H1 (cell line): ENCODE measurements around the gene MS4A18. TPM values are rescaled to one million over a fixed set of nuclear protein-coding genes. Genes with fewer than 3 reads are reported as not detected.

Experiments
- CTCF ChIA-PET: fragments of 300-600 bp; sonication (Branson Sonifier 250); formaldehyde crosslinking; loops from one replicate; lab custom pipeline; 2021; ENCODE audit not compliant: partially characterized antibody; lab: Charles Lee
- POLR2A ChIA-PET: fragments of 300-600 bp; sonication (Branson Sonifier 250); formaldehyde crosslinking; loops from one replicate; lab custom pipeline; 2021; ENCODE audit warnings: inconsistent platforms; ENCODE audit not compliant: partially characterized antibody; lab: Charles Lee
- DNase-seq, 2 experiments: peaks; one replicate each; pipeline versions ENCODE4 v3.0.0 to v3.0.0-alpha.2; 2010 to 2022; ENCODE audit warnings: low spot score in 2 of 2, low read depth in 1 of 2, mixed read lengths in 1 of 2
- FAIRE-seq: peaks from 2 replicates; lab custom pipeline; 2011; peaks lifted over from hg19 to GRCh38; lab: Jason Lieb, UNC
- H2AFZ ChIP-seq: 2 replicates; pipeline ENCODE4 v1.8.1; 2012; ENCODE audit warnings: low read length, inconsistent platforms
- H2AK5ac ChIP-seq: 2 replicates; pipeline ENCODE4 v1.6.1; 2013; ENCODE audit warnings: low read depth, low read length
- H2BK120ac ChIP-seq: replicated peaks from 2 replicates; pipeline ENCODE3; 2013; ENCODE audit warnings: low read depth, low read length, inconsistent platforms
- H2BK12ac ChIP-seq: 2 replicates; pipeline ENCODE4 v1.6.1; 2013; ENCODE audit warnings: low read depth, low read length
- H2BK15ac ChIP-seq: 2 replicates; pipeline ENCODE4 v1.6.1; 2013; ENCODE audit warnings: low read length
- H2BK20ac ChIP-seq: 2 replicates; pipeline ENCODE4 v1.6.1; 2013; ENCODE audit warnings: low read length
- H2BK5ac ChIP-seq: 2 replicates; pipeline ENCODE4 v1.6.1; 2013; ENCODE audit warnings: low read depth, low read length
- H3K14ac ChIP-seq: 2 replicates; pipeline ENCODE4 v1.6.1; 2013; ENCODE audit warnings: inconsistent platforms; ENCODE audit not compliant: insufficient read length
- H3K18ac ChIP-seq: 2 replicates; pipeline ENCODE4 v1.6.1; 2013; ENCODE audit warnings: low read length; ENCODE audit errors: extremely low read depth
- H3K23ac ChIP-seq: 2 replicates; pipeline ENCODE4 v1.6.1; 2013; ENCODE audit warnings: inconsistent platforms; ENCODE audit not compliant: insufficient read length
- H3K23me2 ChIP-seq: 2 replicates; pipeline ENCODE4 v1.6.1; 2013; ENCODE audit warnings: low read depth, low read length
- H3K27ac ChIP-seq: 2 replicates; pipeline ENCODE4 v1.6.1; 2011; ENCODE audit warnings: low read depth, low read length, inconsistent platforms
- H3K27me3 ChIP-seq, 4 experiments: replicated peaks in 1 of 4; 1 replicate in 1 of 4; 2 replicates in 3 of 4; pipeline versions ENCODE4 v1.6.1 to v1.8.1; 2011 to 2013; ENCODE audit warnings: low read length in 3 of 4, mild to moderate bottlenecking in 3 of 4, inconsistent platforms in 2 of 4, mixed read lengths in 2 of 4, moderate library complexity in 1 of 4; ENCODE audit not compliant: control insufficient read depth in 3 of 4, insufficient read depth in 3 of 4; ENCODE audit errors: extremely low read depth in 1 of 4
- H3K36me3 ChIP-seq, 4 experiments: 2 replicates each; pipeline versions ENCODE4 v1.6.1 to v1.8.1; 2011 to 2013; ENCODE audit warnings: mild to moderate bottlenecking in 4 of 4, low read length in 3 of 4, moderate library complexity in 2 of 4, control low read depth in 1 of 4, inconsistent platforms in 1 of 4; ENCODE audit not compliant: insufficient read depth in 4 of 4, control insufficient read depth in 2 of 4
- H3K4ac ChIP-seq: replicated peaks from 2 replicates; pipeline ENCODE3; 2013; ENCODE audit warnings: low read length, low read depth, mixed read lengths, inconsistent platforms; ENCODE audit not compliant: insufficient read length
- H3K4me1 ChIP-seq, 4 experiments: replicated peaks in 1 of 4; 1 replicate in 1 of 4; 2 replicates in 3 of 4; pipeline versions ENCODE4 v1.6.1 to v1.8.1; 2011 to 2013; ENCODE audit warnings: low read length in 3 of 4, inconsistent platforms in 2 of 4, mixed read lengths in 1 of 4; ENCODE audit not compliant: insufficient read depth in 4 of 4, control insufficient read depth in 3 of 4
- H3K4me2 ChIP-seq, 2 experiments: 2 replicates each; pipeline versions ENCODE4 v1.6.1 to v1.8.1; 2011 to 2013; ENCODE audit warnings: low read depth in 2 of 2, low read length in 2 of 2, control low read depth in 1 of 2, inconsistent platforms in 1 of 2, mild to moderate bottlenecking in 1 of 2; ENCODE audit not compliant: insufficient read depth in 1 of 2
- H3K4me3 ChIP-seq, 4 experiments: fragments of 200-600, 300-600 bp in 1 of 4; sonication (generic), shearing (Covaris generic), sonication (Bioruptor Twin) in 1 of 4; 2 replicates each; pipeline versions ENCODE4 v1.5.1 to v1.8.1; 2011 to 2016; ENCODE audit warnings: low read length in 4 of 4, low read depth in 3 of 4, control low read depth in 2 of 4, inconsistent platforms in 2 of 4, mild to moderate bottlenecking in 2 of 4, mixed read lengths in 1 of 4, moderate library complexity in 1 of 4; ENCODE audit not compliant: insufficient read depth in 2 of 4; ENCODE audit errors: extremely low read depth in 1 of 4
- H3K56ac ChIP-seq: replicated peaks from 2 replicates; pipeline ENCODE3; 2013; ENCODE audit warnings: low read depth, mild to moderate bottlenecking, mixed read lengths, low read length, inconsistent platforms; ENCODE audit not compliant: insufficient read length
- H3K79me1 ChIP-seq: 2 replicates; pipeline ENCODE4 v1.6.1; 2013; ENCODE audit warnings: low read depth, low read length, control low read depth
- H3K79me2 ChIP-seq, 2 experiments: 2 replicates each; pipeline versions ENCODE4 v1.6.1 to v1.8.1; 2012 to 2013; ENCODE audit warnings: low read length in 2 of 2, mild to moderate bottlenecking in 2 of 2, inconsistent platforms in 1 of 2; ENCODE audit not compliant: insufficient read depth in 2 of 2, control insufficient read depth in 1 of 2
- H3K9ac ChIP-seq, 4 experiments: replicated peaks in 1 of 4; 1 replicate in 1 of 4; 2 replicates in 3 of 4; pipeline versions ENCODE4 v1.6.1 to v1.8.1; 2011 to 2013; ENCODE audit warnings: low read depth in 3 of 4, low read length in 3 of 4, control low read depth in 2 of 4, mild to moderate bottlenecking in 2 of 4, moderate library complexity in 2 of 4, inconsistent platforms in 1 of 4; ENCODE audit errors: extremely low read depth in 1 of 4
- H3K9me3 ChIP-seq, 2 experiments: 2 replicates each; pipeline versions ENCODE4 v1.6.1 to v1.8.1; 2012 to 2013; ENCODE audit warnings: mild to moderate bottlenecking in 2 of 2, moderate library complexity in 2 of 2, control low read depth in 1 of 2, inconsistent platforms in 1 of 2, low read depth in 1 of 2, low read length in 1 of 2, mixed read lengths in 1 of 2; ENCODE audit not compliant: insufficient read depth in 2 of 2
- H4K20me1 ChIP-seq, 2 experiments: replicated peaks in 1 of 2; 2 replicates each; pipeline versions ENCODE3 to v1.8.1; 2011 to 2013; ENCODE audit warnings: inconsistent platforms in 2 of 2, low read length in 2 of 2, mild to moderate bottlenecking in 1 of 2; ENCODE audit not compliant: insufficient read depth in 2 of 2, control insufficient read depth in 1 of 2
- H4K5ac ChIP-seq: 2 replicates; pipeline ENCODE4 v1.6.1; 2013; ENCODE audit warnings: low read length, low read depth, mixed read lengths, inconsistent platforms; ENCODE audit not compliant: insufficient read length
- H4K8ac ChIP-seq: 2 replicates; pipeline ENCODE4 v1.8.0; 2013; ENCODE audit warnings: mild to moderate bottlenecking, moderate library complexity, low read length, inconsistent platforms; ENCODE audit not compliant: insufficient read depth; ENCODE audit errors: extremely low read depth
- H4K91ac ChIP-seq: replicated peaks from 2 replicates; pipeline ENCODE3; 2013; ENCODE audit warnings: low read length, mixed read lengths, inconsistent platforms; ENCODE audit not compliant: insufficient read length
- CHD1 ChIP-seq: IDR thresholded peaks from 2 replicates; pipeline ENCODE4 v1.6.1; 2012; ENCODE audit warnings: low read depth, low read length, improper control_type of control experiment
- GTF2F1 ChIP-seq: IDR thresholded peaks from 2 replicates; pipeline ENCODE4 v1.6.1; 2012; ENCODE audit warnings: low read depth, low read length, improper control_type of control experiment, borderline replicate concordance
- JUN ChIP-seq: IDR thresholded peaks from 2 replicates; pipeline ENCODE4 v1.6.1; 2011; ENCODE audit warnings: low read depth, mild to moderate bottlenecking, improper control_type of control experiment, low read length
- PHF8 ChIP-seq: fragments of 200-600 bp; sonication (generic); conservative IDR thresholded peaks from 2 replicates; pipeline ENCODE4 v1.7.1; 2012; ENCODE audit warnings: low read depth, mild to moderate bottlenecking, inconsistent platforms, low read length, moderate library complexity
- RNF2 ChIP-seq: fragments of 200-900, 300-1000 bp; sonication (generic); IDR thresholded peaks from 2 replicates; pipeline ENCODE4 v1.7.1; 2016; ENCODE audit warnings: borderline replicate concordance, low read depth, mild to moderate bottlenecking, antibody characterized with exemption, low read length; ENCODE audit not compliant: poor library complexity, severe bottlenecking; ENCODE audit errors: missing control alignments
- SIX5 ChIP-seq: IDR thresholded peaks from 2 replicates; pipeline ENCODE4 v1.6.1; 2011; ENCODE audit warnings: mild to moderate bottlenecking, low read depth, low read length
- SP2 ChIP-seq: IDR thresholded peaks from 2 replicates; pipeline ENCODE4 v1.6.1; 2012; ENCODE audit warnings: mild to moderate bottlenecking, low read length, inconsistent platforms
- TAF7 ChIP-seq: optimal IDR thresholded peaks from 2 replicates; pipeline ENCODE3; 2011; ENCODE audit warnings: low read depth, mild to moderate bottlenecking, inconsistent platforms, low read length, moderate library complexity, borderline replicate concordance
- TBP ChIP-seq: IDR thresholded peaks from 2 replicates; pipeline ENCODE4 v1.6.1; 2011; ENCODE audit warnings: low read depth, low read length, improper control_type of control experiment
- WGBS, 2 experiments: shearing (Covaris generic) in 1 of 2; methylation state at CpG; one replicate each; pipeline versions ENCODE4 v1.1.6 to v1.1.7; 2013 to 2015; ENCODE audit warnings: low lambda C conversion rate in 2 of 2, mixed read lengths in 2 of 2, inconsistent platforms in 1 of 2, low coverage in 1 of 2, missing lambda C conversion rate in 1 of 2; ENCODE audit not compliant: insufficient replicate concordance in 2 of 2, insufficient coverage in 1 of 2, insufficient read length in 1 of 2; ENCODE audit errors: extremely low coverage in 1 of 2, missing lambda C conversion rate in 1 of 2; 5-methylcytosine and 5-hydroxymethylcytosine counted together
- polyA plus RNA-seq, 7 experiments: library from polyadenylated mRNA; depleted of rRNA in 3 of 7; stranded (reverse) in 5 of 7; unstranded in 2 of 7; fragments of >200 nt in 5 of 7; fragments of 200-250 nt in 2 of 7; gene quantifications; 1 replicate in 5 of 7; 2 replicates in 1 of 7; 4 replicates in 1 of 7; pipeline versions ENCODE4 v1.2.1 to v1.2.3, GENCODE V29; 2011 to 2013; ENCODE audit warnings: missing spikeins in 2 of 7, mixed read lengths in 2 of 7
- total RNA-seq: library from RNA; stranded (reverse); fragmentation: NEBNext Ultra II Directional; extraction: Animal tissue kit (Norgen Biotek cat#: 25700); gene quantifications from 2 replicates; pipeline ENCODE4 v1.2.1, GENCODE V29; 2021

The MS4A18 gene
- total and polyA plus RNA-seq, 2 of the 8 experiments (the other 6 are each of a cell fraction or from before 2014, with no cell fraction given) = not detected

DNA sequence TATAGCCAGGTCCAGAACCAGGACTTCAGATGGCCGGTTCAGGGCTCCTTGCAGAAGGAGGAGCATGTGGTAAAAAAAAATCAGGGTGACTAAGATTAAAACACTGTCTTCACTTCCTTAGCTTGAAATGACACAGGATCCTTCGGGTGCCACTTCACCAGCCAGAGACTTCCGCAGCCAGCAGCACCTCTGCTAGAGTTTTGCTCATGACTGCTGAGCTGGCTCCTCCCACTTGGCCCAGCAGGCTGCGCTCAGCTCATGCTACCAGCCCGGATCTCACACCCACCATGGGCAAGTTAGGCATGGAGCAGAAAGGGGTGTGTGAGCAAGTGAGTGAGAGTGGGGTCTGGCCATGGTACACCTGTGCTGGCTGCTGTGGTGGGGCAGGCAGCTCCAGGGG is 6.6 kb upstream of the MS4A18 start:
- Histone ChIP-seq H4K8ac (no peak overlapping the region; the same call in 1 of the 2 replicates), H3K14ac (no peak overlapping the region), H3K79me1 (no peaks in the 10 kb centered on the region), H2AFZ (no peak overlapping the region), H3K36me3 (no peaks in the 10 kb centered on the region), H3K4me3 (no peak overlapping the region), H2BK12ac (no peak overlapping the region; the same call in 1 of the 2 replicates), H2BK5ac (no peak overlapping the region), H4K5ac (no peak overlapping the region), H3K4ac (no peak overlapping the region), H3K79me2 (no peaks in the 10 kb centered on the region), H3K23ac (no peak overlapping the region), H2BK15ac (no peak overlapping the region), H3K27ac (no peak overlapping the region), H2BK20ac (no peak overlapping the region), H3K9me3 (no peaks in the 10 kb centered on the region; a peak in 2 of 4 replicates), H3K23me2 (no peaks in the 10 kb centered on the region), H3K56ac (no peak overlapping the region), H3K4me1 (no peaks in the 10 kb centered on the region; a peak in 2 of 7 replicates), H3K18ac (no peak overlapping the region), H4K20me1 (no peaks in the 10 kb centered on the region), H4K91ac (no peak overlapping the region), H3K4me2 (no peak overlapping the region), H3K9ac (no peak overlapping the region), H2BK120ac (no peak overlapping the region), H2AK5ac (no peak overlapping the region), H3K27me3 (no peaks in the 10 kb centered on the region)
- TF ChIP-seq TAF7 (no peak), TBP (no peak), SP2 (no peak), PHF8 (no peak), RNF2 (no peak), JUN (no peak), CHD1 (no peak), GTF2F1 (no peak), SIX5 (no peak)
- POLR2A ChIA-PET = interaction anchor here (1.0 kb wide), 1 partner anchor 9 kb away, joined by 3 read pairs; no protein-coding TSS in a partner anchor
- no peak for FAIRE-seq
- CTCF ChIA-PET = interaction anchor here (0.6 to 3.0 kb wide), 5 partner anchors 8 to 57 kb away, joined by 3 to 15 read pairs (median 3); no protein-coding TSS in a partner anchor
- DNase-seq = no peak
- 94% methylated on average over 5 of the region's 5 CpGs; no CpG with 5 or more reads in 1 of the 2 experiments for WGBS, 2 experiments
